ENCODE data around the gene RPP14.

- TF ChIP-seq CTCF (IDR thresholded peaks at IDR 0.05) (no peak), POLR2A (IDR thresholded peaks at IDR 0.05) (no peak)
Measured at GRCh38 chr3:58323529-58324390, 17.7 kb downstream of the RPP14 start.
